SK-N-DZ (cell line): ENCODE measurements around the gene TOP1.
"Not testable (repeated sequence)": the region's sequence is repeated elsewhere in the genome, so short reads cannot be mapped to it uniquely, and the experiment has no call there.

Source experiments
- DNase-seq: peaks from one replicate; pipeline ENCODE4 v3.0.0-alpha.2; 2015; ENCODE audit warnings: low spot score

TOP1 gene

DNA sequence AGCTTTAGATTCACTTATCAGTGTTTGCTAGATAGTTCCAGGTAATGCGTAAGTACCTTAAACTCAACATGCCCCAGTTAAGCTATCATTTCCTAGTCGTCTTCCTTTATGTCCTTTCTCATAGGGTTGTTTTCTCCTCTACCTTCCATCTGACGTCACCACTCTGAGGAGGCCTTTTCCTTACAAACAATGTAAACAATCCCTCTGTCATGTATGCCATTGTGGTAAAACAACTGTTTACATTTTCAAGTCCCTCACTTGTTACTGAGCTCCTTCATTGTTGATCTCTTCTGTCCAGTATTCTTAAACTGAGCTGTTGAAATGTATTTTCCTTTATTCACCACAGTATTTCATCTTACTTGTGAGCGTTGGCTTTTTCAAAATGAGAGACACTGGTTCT, 63.3 kb downstream of the TOP1 start:
- DNase-seq, result no peak

DNA sequence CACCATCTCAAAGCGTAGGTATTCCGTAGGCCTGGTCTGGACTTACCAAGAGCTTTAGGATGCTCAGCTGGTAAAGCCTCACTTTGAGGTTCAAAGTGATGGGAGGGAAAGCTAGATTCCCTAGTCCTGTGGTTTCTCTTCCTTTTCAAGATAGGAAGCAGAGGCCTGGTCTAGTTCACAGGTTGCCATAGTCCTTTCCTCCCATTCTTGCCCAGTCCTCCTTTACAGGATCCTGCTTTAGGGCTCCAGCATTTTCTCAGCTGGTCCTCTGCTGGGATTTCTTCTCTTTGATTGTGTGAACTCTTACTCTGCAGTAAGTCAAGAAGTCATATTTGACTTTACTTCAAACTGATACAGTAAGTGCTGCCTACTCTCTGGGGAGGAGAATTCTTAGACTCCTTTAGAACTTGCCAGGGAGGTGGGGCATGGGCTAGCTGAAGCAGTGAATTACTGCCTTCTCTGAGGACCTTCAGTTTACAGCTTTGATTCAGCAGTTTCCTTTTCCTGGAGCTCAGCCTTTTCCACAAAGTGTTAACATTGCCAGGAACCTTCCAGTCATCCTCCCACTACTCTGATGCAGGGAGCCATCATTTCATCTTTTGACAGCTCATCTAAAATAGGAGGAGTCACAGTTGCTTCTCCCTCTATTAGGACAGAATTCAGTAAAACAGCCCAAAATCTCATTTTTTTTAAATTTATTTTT, 65.9 kb downstream of the TOP1 start:
- no peak for DNase-seq

DNA sequence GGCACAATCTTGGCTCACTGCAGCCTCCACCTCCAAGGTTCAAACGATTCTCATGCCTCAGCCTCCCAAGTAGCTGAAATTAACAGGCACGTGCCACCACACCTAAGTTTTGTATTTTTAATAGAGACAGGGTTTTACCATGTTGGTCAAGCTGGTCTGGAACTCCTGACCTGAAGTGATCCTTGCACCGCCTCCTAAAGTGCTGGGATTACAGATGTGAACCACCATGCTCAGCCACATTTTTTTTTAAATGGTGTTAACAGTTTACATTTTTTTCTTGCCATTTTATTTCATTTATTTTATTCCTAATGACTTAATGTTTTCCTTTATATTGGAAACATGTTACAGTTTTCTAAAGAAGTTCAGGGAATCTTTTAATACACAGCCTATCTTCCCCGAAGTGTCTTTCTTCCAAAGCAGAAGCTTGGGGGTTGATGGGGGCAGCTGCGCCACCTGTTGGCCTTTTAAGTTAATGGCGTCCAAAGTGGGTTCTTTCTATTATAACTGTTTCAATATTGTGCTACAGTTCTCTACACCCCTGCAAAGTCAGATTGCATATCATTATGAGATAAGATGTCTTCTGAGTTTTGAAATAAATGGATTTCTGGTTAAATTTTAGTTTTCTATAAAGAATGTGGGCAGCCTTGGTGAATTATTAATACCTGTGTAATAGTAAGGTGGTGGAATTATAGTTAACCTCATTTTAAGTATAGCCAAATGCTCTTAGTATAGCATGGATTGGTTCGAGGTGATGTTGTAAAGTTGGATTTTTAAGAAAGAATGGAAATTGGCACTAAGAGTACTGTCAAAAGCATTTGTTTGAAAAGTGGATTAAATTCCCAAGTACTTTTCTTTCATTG, 66.7 kb downstream of the TOP1 start:
- DNase-seq, result peak; percentile 67

DNA sequence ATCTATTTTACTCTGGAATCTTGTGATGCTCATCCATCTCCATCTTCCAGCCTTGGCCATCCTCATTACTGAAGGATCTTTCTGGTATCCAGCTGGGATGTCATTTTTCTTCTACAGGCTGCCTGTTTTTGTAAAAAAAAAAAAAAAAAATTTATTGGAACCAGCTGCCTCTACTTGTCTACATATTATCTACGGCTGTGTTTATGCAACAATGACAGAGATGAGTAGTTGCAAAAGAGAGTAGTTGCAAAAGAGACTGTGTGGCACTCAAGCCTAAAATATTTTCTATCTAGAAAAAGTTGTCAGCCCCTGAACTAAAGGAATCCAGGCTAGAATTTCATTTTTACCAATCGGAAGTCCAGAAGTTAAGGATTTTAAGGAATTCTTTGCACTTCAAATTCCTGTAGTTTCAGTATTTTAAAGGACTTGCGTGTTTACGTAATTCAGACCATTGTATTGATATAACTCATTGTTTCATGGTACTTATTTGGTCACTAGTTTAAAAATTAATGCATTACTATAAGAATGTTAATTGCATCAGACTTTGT, 70.2 kb downstream of the TOP1 start:
- DNase-seq, result no peak

DNA sequence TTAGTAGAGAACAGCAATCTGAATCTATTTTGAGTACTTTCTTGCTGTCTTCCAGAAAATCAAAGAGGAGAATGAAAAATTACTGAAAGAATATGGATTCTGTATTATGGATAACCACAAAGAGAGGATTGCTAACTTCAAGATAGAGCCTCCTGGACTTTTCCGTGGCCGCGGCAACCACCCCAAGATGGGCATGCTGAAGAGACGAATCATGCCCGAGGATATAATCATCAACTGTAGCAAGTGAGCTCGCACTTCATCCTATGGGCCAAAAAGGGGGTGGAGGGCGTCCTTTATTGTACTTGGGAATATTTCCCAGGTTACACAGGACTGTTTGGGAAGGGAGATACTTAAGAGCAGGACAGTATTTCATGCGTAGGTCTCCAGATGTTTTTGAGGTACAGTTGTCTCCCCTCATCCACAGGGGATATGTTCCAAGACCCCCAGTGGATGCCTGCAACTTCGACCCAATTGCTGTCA, 71.4 kb downstream of the TOP1 start:
- DNase-seq, result no peak

DNA sequence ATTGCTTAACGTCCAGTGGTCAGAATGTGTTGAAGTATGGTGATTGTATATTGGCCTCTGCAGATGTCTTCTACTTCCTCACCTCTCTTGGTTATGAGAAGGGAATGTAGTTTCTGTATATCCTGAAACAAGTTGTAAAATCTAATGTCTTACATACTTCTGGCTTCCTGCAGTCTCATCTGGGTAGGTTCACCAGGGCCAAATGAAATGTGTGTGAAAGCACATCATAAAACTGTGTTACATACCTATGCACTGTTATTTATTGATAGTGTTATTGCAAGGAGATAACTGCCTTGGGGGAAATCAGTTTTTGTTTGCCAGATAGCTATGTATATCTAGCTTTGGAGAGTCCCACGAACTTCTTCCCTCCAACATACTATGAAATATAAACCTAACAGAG, 73.0 kb downstream of the TOP1 start:
- DNase-seq, result no peak

DNA sequence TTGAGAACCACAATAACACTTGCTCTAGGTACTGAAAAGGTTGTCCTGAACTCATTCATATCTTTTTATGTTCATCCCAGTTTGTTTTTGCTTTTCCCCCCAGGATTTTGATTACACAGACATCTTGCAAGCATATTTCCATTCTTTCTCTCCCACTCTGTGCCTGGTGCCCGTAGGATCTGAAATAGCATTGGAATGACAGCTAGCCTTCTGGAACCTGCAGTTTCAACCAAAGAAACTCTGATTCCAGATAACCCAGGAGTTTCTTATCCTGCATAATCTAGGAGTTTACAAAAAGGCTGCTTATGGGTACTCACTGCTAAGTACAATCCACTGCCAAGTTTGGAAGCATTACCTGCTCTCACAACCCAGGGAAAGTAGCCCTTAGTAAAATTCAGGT, 79.9 kb downstream of the TOP1 start:
- DNase-seq, result no peak

DNA sequence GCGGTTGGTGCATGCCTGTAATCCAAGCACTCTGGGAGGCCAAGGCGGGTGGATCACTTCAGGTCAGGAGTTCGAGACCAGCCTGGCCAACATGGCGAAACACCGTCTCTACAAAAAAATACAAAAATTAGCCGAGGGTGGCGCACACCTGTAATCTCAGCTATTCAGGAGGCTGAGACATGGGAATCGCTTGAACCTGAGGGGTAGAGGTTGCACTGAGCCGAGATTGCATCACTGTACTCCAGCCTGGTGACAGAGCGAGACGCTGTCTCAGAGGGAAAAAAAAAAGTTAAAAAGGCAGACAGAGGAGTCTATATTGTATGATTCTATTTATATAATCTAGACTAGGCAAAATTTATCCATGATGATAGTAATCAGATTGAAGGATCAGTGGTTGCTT, 81.4 kb downstream of the TOP1 start:
- no peak for DNase-seq

DNA sequence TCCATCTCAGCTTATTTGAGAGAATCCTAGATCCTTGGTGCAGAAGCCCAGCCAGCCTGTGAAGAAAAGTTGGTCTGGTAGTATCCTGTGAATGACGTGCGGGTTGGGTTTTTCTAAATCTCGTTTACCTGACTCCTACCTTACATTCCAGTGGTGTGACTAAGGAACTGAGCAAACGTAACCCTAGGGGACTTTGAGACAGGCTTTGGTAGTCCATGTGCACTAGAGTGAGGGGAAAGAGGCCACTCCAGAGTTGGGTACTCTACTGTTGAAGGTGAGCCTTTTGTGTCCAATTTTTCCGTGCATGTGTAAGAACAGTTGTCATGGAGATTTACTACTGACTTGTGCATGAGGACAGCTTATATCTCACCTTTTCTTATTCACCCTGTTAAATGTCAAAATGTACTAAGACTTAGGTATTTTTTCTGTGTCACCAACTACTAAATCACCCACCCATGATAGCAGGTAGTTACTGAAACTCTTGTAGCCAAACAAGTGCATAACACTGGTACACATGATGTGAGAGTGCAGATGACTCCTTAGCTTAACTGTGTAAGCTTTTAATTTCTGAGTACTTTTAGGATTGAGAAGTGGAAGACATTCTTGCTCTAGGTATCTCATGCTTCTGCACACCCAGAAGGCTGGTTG, 82.4 kb downstream of the TOP1 start:
- DNase-seq, result no peak

DNA sequence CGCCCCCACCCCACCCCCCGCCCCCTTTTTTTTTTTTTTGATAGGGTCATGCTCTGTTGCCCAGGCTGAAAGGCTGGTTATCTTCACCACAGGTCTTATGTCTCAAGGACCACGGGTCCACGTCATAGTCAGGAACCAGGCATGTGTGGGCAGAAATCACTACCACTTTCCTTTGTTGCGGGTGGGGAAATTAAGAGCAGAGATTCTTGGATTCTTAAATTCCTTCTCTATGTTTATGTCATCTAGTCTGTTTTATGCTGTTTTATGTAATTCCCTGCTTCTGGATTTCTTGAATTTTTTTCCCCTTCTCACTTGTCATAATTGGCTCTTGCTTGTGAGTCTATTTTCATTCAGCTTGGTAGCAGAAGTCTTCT, 82.9 kb downstream of the TOP1 start:
- no peak for DNase-seq

DNA sequence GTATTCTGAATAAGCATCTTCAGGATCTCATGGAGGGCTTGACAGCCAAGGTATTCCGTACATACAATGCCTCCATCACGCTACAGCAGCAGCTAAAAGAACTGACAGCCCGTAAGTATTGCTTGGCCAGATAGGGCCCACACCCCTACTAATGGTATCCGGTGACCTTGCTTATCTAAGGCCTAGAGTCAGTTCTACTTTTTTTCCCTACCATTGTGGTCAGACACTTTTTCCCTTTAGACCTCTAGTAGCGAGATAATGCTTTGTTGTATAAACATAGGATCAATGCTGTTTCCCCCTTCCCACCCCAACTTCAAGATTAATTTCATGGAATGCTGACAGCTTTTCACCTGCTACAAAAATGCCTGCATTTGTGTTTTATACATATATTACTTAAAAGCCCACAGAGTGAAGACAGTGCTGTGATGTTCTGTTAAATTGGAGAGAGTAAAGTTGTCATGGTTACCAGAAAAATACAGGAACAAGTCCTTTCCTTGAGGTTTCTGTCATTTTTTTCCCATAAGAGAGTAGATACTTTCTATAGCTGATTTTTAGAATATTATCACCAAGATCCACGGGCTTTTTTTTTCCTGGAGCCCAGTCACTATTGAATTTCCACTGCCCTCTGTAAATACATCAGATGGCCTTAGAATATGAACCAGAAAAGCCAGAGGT, 87.8 kb downstream of the TOP1 start:
- DNase-seq, result no peak

DNA sequence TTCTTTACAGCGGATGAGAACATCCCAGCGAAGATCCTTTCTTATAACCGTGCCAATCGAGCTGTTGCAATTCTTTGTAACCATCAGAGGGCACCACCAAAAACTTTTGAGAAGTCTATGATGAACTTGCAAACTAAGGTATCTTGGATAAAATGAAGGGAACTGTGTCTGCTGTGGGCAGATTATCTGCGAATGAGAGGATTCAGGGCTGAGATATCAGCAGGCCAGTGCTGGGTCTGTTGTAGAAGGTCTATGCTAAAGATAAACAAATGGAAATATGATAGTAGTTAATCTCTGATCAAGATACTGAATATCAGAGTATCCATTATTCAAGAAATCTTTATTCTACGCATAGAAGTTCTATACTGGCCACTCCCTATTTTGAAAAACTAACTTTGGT, 89.5 kb downstream of the TOP1 start:
- DNase-seq, result not testable (repeated sequence)

DNA sequence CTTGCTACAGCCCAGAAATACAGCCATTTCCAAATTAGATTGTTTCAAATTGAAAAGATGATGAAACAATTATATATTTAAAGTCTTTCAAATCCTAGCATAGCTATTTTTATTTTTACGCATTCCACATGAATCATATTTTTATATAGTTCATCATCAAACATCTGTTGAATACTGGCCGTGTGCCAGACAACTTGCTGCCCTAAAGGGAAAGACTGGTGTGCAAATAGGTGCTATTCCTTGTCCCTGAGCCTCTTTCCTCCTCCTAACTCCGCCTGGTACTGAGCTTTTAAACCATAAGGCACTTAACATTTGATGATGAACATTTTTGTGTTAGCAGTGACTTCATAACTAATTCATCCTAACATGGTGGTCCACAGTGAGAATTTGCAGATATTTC, 90.0 kb downstream of the TOP1 start:
- DNase-seq, result no peak

DNA sequence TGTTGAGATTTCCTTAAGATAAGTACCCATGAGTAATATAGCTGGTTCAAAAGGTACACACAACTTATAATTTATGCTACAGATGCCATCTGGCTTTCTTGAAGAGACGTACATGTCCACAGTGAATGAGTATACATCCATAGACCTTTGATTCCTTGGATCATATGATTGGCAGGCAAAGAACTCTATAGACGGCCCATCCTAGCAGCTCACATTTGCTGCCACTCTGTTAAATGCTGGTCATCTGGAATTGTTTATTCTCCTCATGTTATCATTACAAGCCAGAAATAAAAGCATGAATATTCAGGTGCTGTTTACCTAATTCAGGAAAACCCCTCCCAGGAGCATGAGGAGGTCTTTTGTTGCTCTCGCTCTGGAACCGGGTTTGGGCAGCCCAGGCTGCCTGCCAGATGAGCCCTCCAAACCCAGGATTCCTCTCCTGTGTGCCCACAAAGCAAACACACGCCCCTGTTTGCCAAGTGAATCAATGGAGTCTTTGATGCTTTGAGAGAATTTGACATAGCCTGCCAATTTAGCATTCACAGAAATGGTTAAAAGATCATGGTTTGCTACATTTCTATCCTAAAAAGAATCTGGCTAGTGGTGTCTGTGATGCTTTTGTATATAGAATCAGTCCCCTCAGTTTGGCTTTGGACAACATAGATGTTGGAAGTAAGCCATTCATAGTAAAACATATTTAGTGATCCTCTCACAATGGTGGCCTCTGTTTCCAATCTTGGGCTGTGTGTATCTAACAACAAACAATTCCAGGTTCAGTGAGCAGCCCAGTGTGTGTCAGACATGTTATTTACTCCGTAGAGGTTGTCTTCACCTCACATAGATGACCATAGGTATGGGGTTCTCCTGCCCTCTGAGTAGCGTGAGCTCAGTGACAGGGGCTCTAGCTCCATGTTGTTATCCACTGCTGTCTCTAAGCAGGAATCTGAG, 91.3 kb downstream of the TOP1 start:
- no peak for DNase-seq

DNA sequence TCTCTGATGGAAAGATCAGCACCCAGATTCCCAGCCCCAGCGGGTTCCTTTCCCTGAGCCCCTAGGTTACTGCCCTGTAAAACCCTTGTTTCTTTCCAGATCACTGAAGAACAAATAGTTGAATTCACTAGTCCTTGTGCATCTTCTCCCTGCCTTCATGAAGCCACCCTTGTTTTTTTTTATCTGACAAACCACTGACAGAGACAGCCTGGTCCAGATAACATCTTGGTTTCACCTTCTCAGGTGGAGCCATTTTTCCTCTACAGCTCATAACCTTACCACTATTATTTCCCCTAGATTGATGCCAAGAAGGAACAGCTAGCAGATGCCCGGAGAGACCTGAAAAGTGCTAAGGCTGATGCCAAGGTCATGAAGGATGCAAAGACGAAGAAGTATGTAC, 92.8 kb downstream of the TOP1 start:
- no peak for DNase-seq

DNA sequence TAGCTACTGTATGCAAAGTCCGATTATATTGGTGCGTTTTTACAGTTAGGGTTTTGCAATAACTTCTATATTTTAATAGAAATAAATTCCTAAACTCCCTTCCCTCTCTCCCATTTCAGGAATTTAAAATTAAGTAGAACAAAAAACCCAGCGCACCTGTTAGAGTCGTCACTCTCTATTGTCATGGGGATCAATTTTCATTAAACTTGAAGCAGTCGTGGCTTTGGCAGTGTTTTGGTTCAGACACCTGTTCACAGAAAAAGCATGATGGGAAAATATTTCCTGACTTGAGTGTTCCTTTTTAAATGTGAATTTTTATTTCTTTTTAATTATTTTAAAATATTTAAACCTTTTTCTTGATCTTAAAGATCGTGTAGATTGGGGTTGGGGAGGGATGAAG, 95.0 kb downstream of the TOP1 start:
- DNase-seq, result no peak

DNA sequence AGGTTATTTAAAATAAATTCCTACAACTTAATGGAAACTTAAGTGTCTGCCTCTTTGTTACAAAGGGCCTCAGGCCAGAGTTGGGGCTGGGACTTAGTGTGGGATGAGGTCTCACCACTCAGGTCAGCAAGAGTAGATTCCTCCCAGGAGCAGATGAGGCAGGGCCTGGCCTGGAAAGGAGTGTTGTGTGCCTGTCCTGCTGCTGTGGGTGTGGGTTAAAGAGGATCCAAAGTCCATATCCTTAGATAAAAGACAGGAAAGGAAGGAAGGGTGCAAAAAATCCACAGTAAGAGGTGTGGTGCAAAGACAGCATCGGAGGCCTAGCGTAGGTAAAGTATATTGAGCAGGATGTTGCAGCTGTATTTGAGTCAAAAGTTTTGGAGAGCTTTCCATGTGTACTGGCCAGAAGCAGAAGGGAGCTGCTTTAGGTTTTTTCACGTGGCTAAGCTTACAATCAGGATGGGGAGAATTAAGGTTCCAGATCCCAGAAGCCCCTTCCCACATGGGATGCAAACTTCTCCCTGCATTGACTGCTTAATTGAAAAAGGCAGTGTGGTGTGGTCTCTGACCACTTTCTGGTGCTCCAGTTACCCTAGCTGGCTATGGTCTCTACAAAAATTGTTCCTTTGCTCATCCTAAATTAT, 96.0 kb downstream of the TOP1 start:
- DNase-seq, result no peak

DNA sequence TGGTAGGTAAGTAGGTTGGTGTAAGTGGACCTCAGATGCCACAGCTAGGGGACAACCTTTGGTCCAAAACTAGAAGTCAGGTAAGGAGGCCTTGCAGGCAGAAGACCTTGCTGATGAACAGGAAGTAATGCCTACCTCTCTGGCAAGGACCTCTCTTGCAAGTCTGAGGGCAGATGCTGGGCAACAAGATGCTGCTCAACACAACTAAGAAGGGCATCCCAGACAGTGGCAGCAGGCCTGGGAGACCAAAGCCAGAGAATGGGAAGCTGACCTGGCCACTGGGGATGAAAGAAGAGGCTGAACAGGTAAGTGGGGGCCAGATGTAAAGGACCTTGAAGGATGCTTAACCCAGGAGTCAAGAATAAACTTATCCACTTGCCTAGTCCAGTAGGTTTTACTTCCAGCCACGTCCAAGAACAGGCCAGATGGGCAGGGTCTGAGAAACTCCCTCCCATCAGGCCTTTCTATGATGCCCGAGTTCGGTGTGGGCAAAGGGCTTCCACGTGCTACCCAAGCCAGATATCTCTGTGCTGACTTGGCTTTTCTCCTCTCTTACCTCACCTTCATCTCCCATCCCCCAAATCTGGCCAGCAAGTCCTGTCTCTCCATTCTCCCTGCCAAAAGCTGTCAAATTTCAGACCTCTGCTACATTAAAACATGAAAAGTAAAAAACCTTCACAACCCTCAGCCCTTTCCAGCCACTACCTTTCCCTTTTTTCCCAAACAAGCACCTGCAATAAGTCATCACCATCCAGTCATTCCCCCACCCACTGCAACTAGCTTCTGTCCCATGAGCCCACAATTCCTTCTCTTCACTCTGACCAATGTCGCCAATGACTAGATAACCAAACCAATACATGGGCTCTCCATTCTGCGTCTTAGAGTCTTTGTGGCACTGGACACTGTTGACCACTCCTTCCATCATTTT, 97.2 kb downstream of the TOP1 start:
- no peak for DNase-seq

DNA sequence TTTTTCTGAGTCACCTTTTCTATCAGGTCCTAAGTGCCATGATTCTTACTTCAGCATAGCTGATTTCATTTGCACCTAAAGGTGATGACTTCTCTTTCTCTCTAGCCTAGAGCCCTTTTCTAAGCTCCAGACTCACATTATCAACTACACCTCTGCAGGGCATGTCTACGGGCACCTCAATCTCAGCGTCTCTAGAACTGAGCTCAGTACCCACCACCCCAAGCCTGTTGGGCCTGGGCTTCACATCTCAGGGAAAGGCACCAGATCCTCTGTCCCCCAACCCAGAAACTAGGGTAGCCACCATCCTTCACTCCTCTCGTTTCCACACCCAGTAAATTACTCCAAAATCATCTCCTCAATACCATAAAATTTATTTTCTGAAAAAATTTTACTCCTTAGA, 98.1 kb downstream of the TOP1 start:
- no peak for DNase-seq
